Gastrocnemius medialis (tissue), 4 donors: ENCODE measurements around the gene PRH1. TPM values are rescaled to one million over a fixed set of nuclear protein-coding genes. Genes with fewer than 3 reads are reported as not detected.

Source experiments
- total RNA-seq, 4 donors: library from RNA; depleted of rRNA; stranded (reverse); fragments of >200 nt; gene quantifications; one replicate each; pipeline versions ENCODE4 v1.1.0 to v1.2.3, GENCODE V29; 2016

The PRH1 gene
- total RNA-seq, 4 donors from 2014 or later = 2.2 to 21.0 (median 2.9) TPM

Other genes with a start within 250 kb of the PRH1 start
- under 1 TPM in 1 of 4 donors, not detected in 3; 0.12 TPM for gene STYK1, start 210.2 kb downstream of the PRH1 start, total RNA-seq
- gene YBX3, start 160.9 kb downstream of the PRH1 start, total RNA-seq = 1,000 to 10,000 TPM; 3,451 to 6,393 (median 4,786) TPM
- not detected for gene TAS2R7, start 81.6 kb downstream of the PRH1 start, total RNA-seq
- gene TAS2R8, start 77.0 kb downstream of the PRH1 start, total RNA-seq = under 1 TPM in 1 of 4 donors, not detected in 3; 0.36 TPM
- 1 to 10 TPM in 1 of 4 donors, not detected in 3; 1.1 TPM for gene TAS2R9, start 74.1 kb downstream of the PRH1 start, total RNA-seq
- gene TAS2R10, start 57.9 kb downstream of the PRH1 start, total RNA-seq = under 1 TPM in 1 of 4 donors, not detected in 3; 0.51 TPM
- 1 to 10 TPM in 2 of 4 donors, not detected in 2; 1.2 to 3.5 TPM for gene PRR4, start 34.8 kb downstream of the PRH1 start, total RNA-seq
- 1 to 10 TPM in 1 of 4 donors, under 1 TPM in 1, not detected in 2; 0.26 to 3.8 TPM for gene TAS2R13, start 25.3 kb upstream of the PRH1 start, total RNA-seq
- not detected for gene PRH2, start 45.0 kb upstream of the PRH1 start, total RNA-seq
- gene TAS2R14, start 55.0 kb upstream of the PRH1 start, total RNA-seq = 1 to 10 TPM in 1 of 4 donors, under 1 TPM in 2, not detected in 1; 0.27 to 3.0 (median 0.29) TPM
- 1 to 10 TPM in 1 of 4 donors, not detected in 3; 4.9 TPM for gene TAS2R50, start 102.7 kb upstream of the PRH1 start, total RNA-seq
- 1 to 10 TPM in 1 of 4 donors, under 1 TPM in 1, not detected in 2; 0.53 to 3.6 TPM for gene TAS2R20, start 114.0 kb upstream of the PRH1 start, total RNA-seq
- 1 to 10 TPM in 1 of 4 donors, not detected in 3; 2.5 TPM for gene TAS2R19, start 138.4 kb upstream of the PRH1 start, total RNA-seq
- gene TAS2R31, start 147.2 kb upstream of the PRH1 start, total RNA-seq = 1 to 10 TPM in 2 of 4 donors, not detected in 2; 3.5 to 3.6 TPM
- 1 to 10 TPM in 1 of 4 donors, not detected in 3; 1.5 TPM for gene TAS2R46, start 178.0 kb upstream of the PRH1 start, total RNA-seq
- gene TAS2R43, start 208.1 kb upstream of the PRH1 start, total RNA-seq = 1 to 10 TPM in 1 of 4 donors, not detected in 3; 2.8 TPM